MG63 (cell line): Measurements from ENCODE around the gene C1QA. TPM values are rescaled to one million over a fixed set of nuclear protein-coding genes. Genes with fewer than 3 reads are reported as not detected.

ENCODE experiments used
- DNase-seq: peaks from one replicate; pipeline ENCODE4 v3.0.0-alpha.2; 2020
- H3K27me3 ChIP-seq: fragments of 250-450 bp; sonication (Bioruptor Pico); 2 replicates; pipeline ENCODE4 v1.5.1; 2020; ENCODE audit warnings: mild to moderate bottlenecking, moderate library complexity
- H3K36me3 ChIP-seq: fragments of 250-450 bp; sonication (Bioruptor Pico); 2 replicates; pipeline ENCODE4 v1.5.1; 2020; ENCODE audit warnings: mild to moderate bottlenecking, moderate library complexity
- H3K4me3 ChIP-seq: fragments of 250-450 bp; sonication (Bioruptor Pico); 2 replicates; pipeline ENCODE4 v1.5.1; 2020; ENCODE audit warnings: mild to moderate bottlenecking, moderate library complexity
- H3K9me3 ChIP-seq: fragments of 250-450 bp; sonication (Bioruptor Pico); 2 replicates; pipeline ENCODE4 v1.5.1; 2020; ENCODE audit warnings: mild to moderate bottlenecking, moderate library complexity
- total RNA-seq: library from RNA; depleted of rRNA; stranded (reverse); fragments of >200 nt; shearing (Covaris generic); gene quantifications from 2 replicates; pipeline ENCODE4 v1.2.3, GENCODE V29; 2014; ENCODE audit warnings: low replicate concordance; rRNA removed

The C1QA gene
- total RNA-seq, 1 experiment from 2014 or later: not detected

- Histone ChIP-seq H3K4me3 (no peak overlapping the region), H3K27me3 (no peaks in the 10 kb centered on the region), H3K36me3 (no peaks in the 10 kb centered on the region), H3K9me3 (no peaks in the 10 kb centered on the region)
- DNase-seq: no peak
Observed at GRCh38 chr1:22676916-22677583, 40.6 kb downstream of the C1QA start.

GRCh38 chr1:22677931-22678896 is 41.8 kb downstream of the C1QA start:
- Histone ChIP-seq H3K36me3 (no peaks in the 10 kb centered on the region), H3K9me3 (no peaks in the 10 kb centered on the region), H3K4me3 (no peak overlapping the region), H3K27me3 (no peaks in the 10 kb centered on the region)
- DNase-seq: no peak

- Histone ChIP-seq H3K9me3 (no peaks in the 10 kb centered on the region), H3K27me3 (no peaks in the 10 kb centered on the region), H3K4me3 (no peak overlapping the region), H3K36me3 (no peaks in the 10 kb centered on the region)
- DNase-seq: no peak
Observed at GRCh38 chr1:22680726-22681125, 44.3 kb downstream of the C1QA start.

GRCh38 chr1:22681556-22682276 is 45.3 kb downstream of the C1QA start:
- no peaks in the 10 kb centered on the region for H3K9me3 ChIP-seq

GRCh38 chr1:22683547-22683946 is 47.1 kb downstream of the C1QA start:
- H3K27me3 ChIP-seq: no peaks in the 10 kb centered on the region
- no peak for DNase-seq
- no peaks in the 10 kb centered on the region for H3K9me3 ChIP-seq
- H3K4me3 ChIP-seq: no peak overlapping the region
- no peaks in the 10 kb centered on the region for H3K36me3 ChIP-seq

More at GRCh38 chr1:22681556-22682276, 45.3 kb downstream of the C1QA start:
- Histone ChIP-seq H3K36me3 (no peaks in the 10 kb centered on the region), H3K27me3 (no peaks in the 10 kb centered on the region), H3K4me3 (no peak overlapping the region)
- no peak for DNase-seq

- Histone ChIP-seq H3K27me3 (no peaks in the 10 kb centered on the region), H3K9me3 (no peaks in the 10 kb centered on the region), H3K36me3 (no peaks in the 10 kb centered on the region), H3K4me3 (no peak overlapping the region)
- no peak for DNase-seq
Observed at GRCh38 chr1:22685591-22686059, 49.2 kb downstream of the C1QA start.

- H3K4me3 ChIP-seq: no peak overlapping the region
- DNase-seq: no peak
Observed at GRCh38 chr1:22687191-22687590, 50.8 kb downstream of the C1QA start.

GRCh38 chr1:22688466-22688865 is 52.0 kb downstream of the C1QA start:
- H3K36me3 ChIP-seq: no peaks in the 10 kb centered on the region
- DNase-seq: no peak
- no peaks in the 10 kb centered on the region for H3K27me3 ChIP-seq
- H3K4me3 ChIP-seq: no peak overlapping the region
- no peaks in the 10 kb centered on the region for H3K9me3 ChIP-seq

More at GRCh38 chr1:22687191-22687590, 50.8 kb downstream of the C1QA start:
- H3K27me3 ChIP-seq: no peaks in the 10 kb centered on the region
- no peaks in the 10 kb centered on the region for H3K36me3 ChIP-seq
- H3K9me3 ChIP-seq: no peaks in the 10 kb centered on the region

Other genes starting within 250 kb of the C1QA start
- 10.0 and 11.2 TPM in 2 replicates for gene ZBTB40, start 184.8 kb upstream of the C1QA start, total RNA-seq
- gene EPHA8, start 73.1 kb upstream of the C1QA start, total RNA-seq: not detected in 2 replicates
- gene C1QC, start 7.0 kb downstream of the C1QA start, total RNA-seq: not detected in 2 replicates
- gene C1QB, start 16.6 kb downstream of the C1QA start, total RNA-seq: not detected in 2 replicates
- gene EPHB2, start 74.2 kb downstream of the C1QA start, total RNA-seq: 19.6 TPM in 2 replicates